NB4 (cell line): ENCODE results near the gene TCF4.

Source experiments
- MYC ChIP-seq: IDR thresholded peaks from 2 replicates; pipeline ENCODE4 v1.6.1; 2011; ENCODE audit warnings: low read depth, low read length
- POLR2A ChIP-seq: IDR thresholded peaks from 2 replicates; pipeline ENCODE4 v1.6.1; 2011; ENCODE audit warnings: mild to moderate bottlenecking; ENCODE audit not compliant: insufficient read length; ENCODE audit errors: extremely low read depth
- TF ChIP-seq, protein P1 (sequence below): IDR thresholded peaks from one replicate; pipeline ENCODE4 v1.5.1; 2012; ENCODE audit warnings: low read depth, low read length
- TF ChIP-seq, protein P2 (sequence below): IDR thresholded peaks from 2 replicates; pipeline ENCODE4 v1.6.1; 2011; ENCODE audit warnings: low read depth, low read length

DNA sequence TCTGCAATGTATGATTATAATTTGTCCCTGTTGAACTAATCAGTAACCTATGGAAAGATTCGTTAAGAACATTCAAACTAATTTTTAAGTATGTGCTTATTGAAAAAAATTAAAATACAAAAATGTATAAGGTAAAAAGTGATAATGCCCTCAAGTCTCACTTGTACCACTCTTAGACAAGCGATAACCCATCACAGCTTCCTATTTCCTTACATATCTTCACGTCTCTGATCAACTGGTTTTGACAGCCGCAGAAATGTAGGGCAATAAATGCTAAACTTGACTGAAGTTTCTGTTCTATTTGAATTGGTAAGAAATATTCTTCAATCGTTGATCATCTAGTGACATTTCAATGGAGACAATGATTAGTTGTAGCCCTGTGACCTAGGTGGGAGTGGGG, 112.5 kb downstream of the TCF4 start:
- TF ChIP-seq, protein P1, sequence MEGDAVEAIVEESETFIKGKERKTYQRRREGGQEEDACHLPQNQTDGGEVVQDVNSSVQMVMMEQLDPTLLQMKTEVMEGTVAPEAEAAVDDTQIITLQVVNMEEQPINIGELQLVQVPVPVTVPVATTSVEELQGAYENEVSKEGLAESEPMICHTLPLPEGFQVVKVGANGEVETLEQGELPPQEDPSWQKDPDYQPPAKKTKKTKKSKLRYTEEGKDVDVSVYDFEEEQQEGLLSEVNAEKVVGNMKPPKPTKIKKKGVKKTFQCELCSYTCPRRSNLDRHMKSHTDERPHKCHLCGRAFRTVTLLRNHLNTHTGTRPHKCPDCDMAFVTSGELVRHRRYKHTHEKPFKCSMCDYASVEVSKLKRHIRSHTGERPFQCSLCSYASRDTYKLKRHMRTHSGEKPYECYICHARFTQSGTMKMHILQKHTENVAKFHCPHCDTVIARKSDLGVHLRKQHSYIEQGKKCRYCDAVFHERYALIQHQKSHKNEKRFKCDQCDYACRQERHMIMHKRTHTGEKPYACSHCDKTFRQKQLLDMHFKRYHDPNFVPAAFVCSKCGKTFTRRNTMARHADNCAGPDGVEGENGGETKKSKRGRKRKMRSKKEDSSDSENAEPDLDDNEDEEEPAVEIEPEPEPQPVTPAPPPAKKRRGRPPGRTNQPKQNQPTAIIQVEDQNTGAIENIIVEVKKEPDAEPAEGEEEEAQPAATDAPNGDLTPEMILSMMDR, result no peak
- TF ChIP-seq, protein P2, sequence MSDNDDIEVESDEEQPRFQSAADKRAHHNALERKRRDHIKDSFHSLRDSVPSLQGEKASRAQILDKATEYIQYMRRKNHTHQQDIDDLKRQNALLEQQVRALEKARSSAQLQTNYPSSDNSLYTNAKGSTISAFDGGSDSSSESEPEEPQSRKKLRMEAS, result no peak
- TF ChIP-seq POLR2A (no peak), MYC (no peak)
